GM23248 (cell line): ENCODE measurements around the gene MBOAT1. TPM values are rescaled to one million over a fixed set of nuclear protein-coding genes. Genes with fewer than 3 reads are reported as not detected.

ENCODE experiments used
- DNase-seq: peaks from one replicate; pipeline ENCODE4 v3.0.0-alpha.2; 2015
- H2AFZ ChIP-seq: fragments of 200-600 bp; sonication (generic); 2 replicates; pipeline ENCODE4 v1.6.1; 2016; ENCODE audit warnings: antibody characterized with exemption
- H3F3A ChIP-seq: fragments of 200-600 bp; sonication (generic); 2 replicates; pipeline ENCODE4 v1.6.1; 2016; ENCODE audit warnings: mild to moderate bottlenecking, antibody characterized with exemption, mixed run types; ENCODE audit not compliant: insufficient read depth
- H3K27ac ChIP-seq: fragments of 200-600 bp; sonication (generic); 2 replicates; pipeline ENCODE4 v1.5.1; 2016; ENCODE audit warnings: mild to moderate bottlenecking
- H3K27me3 ChIP-seq: fragments of 200-600 bp; sonication (generic); replicated peaks from 2 replicates; pipeline ENCODE4 v1.6.1; 2016; ENCODE audit warnings: mild to moderate bottlenecking; ENCODE audit not compliant: insufficient read depth
- H3K36me3 ChIP-seq: fragments of 200-600 bp; sonication (generic); 2 replicates; pipeline ENCODE4 v1.6.1; 2016; ENCODE audit warnings: low read depth, mild to moderate bottlenecking
- H3K4me1 ChIP-seq: fragments of 200-600 bp; sonication (generic); 2 replicates; pipeline ENCODE4 v1.6.1; 2016; ENCODE audit warnings: mild to moderate bottlenecking; ENCODE audit not compliant: insufficient read depth
- H3K4me2 ChIP-seq: fragments of 200-600 bp; sonication (generic); one replicate; pipeline ENCODE4 v1.6.1; 2016; ENCODE audit warnings: mild to moderate bottlenecking; ENCODE audit not compliant: unreplicated experiment
- H3K4me3 ChIP-seq: fragments of 200-600 bp; sonication (generic); 2 replicates; pipeline ENCODE4 v1.5.1; 2016; ENCODE audit warnings: mild to moderate bottlenecking
- H3K79me2 ChIP-seq: fragments of 200-600 bp; sonication (generic); 2 replicates; pipeline ENCODE4 v1.6.1; 2016; ENCODE audit warnings: mild to moderate bottlenecking; ENCODE audit not compliant: insufficient read depth
- H3K9ac ChIP-seq: fragments of 200-600 bp; sonication (generic); 2 replicates; pipeline ENCODE4 v1.6.1; 2016; ENCODE audit warnings: mild to moderate bottlenecking
- H3K9me2 ChIP-seq: fragments of 200-600 bp; sonication (generic); 2 replicates; pipeline ENCODE4 v1.6.1; 2016; ENCODE audit warnings: mixed run types, mild to moderate bottlenecking, moderate library complexity; ENCODE audit not compliant: insufficient read depth
- H3K9me3 ChIP-seq: fragments of 200-600 bp; sonication (generic); one replicate; pipeline ENCODE4 v1.6.1; 2017; ENCODE audit warnings: low read depth
- H4K20me1 ChIP-seq: fragments of 200-600 bp; sonication (generic); 2 replicates; pipeline ENCODE4 v1.6.0; 2016; ENCODE audit not compliant: insufficient read depth
- EZH2 ChIP-seq: fragments of 200-600 bp; sonication (generic); IDR thresholded peaks from 2 replicates; pipeline ENCODE4 v1.6.1; 2018; ENCODE audit warnings: antibody characterized with exemption, mild to moderate bottlenecking; ENCODE audit not compliant: insufficient read depth, poor library complexity, severe bottlenecking
- EZH2phosphoT487 ChIP-seq: fragments of 200-600 bp; sonication (generic); IDR thresholded peaks from 2 replicates; pipeline ENCODE4 v1.6.1; 2018; ENCODE audit warnings: antibody characterized with exemption, moderate library complexity, mild to moderate bottlenecking, low read depth; ENCODE audit not compliant: insufficient read depth
- WGBS, 2 experiments: methylation state at CpG; one replicate each; pipeline ENCODE4 v1.1.6; 2015 to 2017; ENCODE audit warnings: low lambda C conversion rate in 2 of 2, low coverage in 1 of 2; ENCODE audit errors: missing lambda C conversion rate in 2 of 2; 5-methylcytosine and 5-hydroxymethylcytosine counted together
- in situ Hi-C: fragments of 300-500 bp; cut with MboI; formaldehyde crosslinking; loops from 2 replicates; pipeline ENCODE4 v1.15.0; 2020
- polyA plus RNA-seq: library from polyadenylated mRNA; unstranded; fragments of >200 nt; fragmentation: Nextera tagmentation; extraction: Ambion mirVana; gene quantifications from 2 replicates; pipeline ENCODE4 v1.2.1, GENCODE V29; 2016
- total RNA-seq: library from RNA; depleted of rRNA; stranded (reverse); fragments of >200 nt; shearing (Covaris generic); gene quantifications from 2 replicates; pipeline ENCODE4 v1.2.3, GENCODE V29; 2014

Gene MBOAT1
- total and polyA plus RNA-seq, 2 experiments from 2014 or later, result 1.8 to 4.0 TPM

DNA sequence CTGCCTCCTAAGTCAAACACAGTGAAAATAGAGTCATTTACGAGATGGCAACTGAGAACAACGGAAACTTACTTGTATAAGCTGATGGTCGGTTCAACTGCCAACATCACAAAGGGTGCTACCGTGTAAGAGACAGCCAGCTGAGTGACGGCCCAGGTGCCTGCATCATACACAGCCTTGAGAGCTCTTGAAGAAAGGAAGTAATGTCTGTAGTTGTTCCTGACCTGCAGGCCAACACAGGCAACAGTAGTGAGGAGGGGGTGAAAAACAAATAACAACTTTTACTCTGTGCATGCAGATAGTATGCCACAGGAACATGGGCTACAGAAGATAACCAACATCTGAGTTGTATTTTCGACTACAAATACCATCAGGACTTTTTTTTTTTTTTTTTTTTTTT, 102.7 kb downstream of the MBOAT1 start:
- Histone ChIP-seq H3K27ac (no peak overlapping the region), H3K4me2 (no peak overlapping the region), H3K9me3 (no peaks in the 10 kb centered on the region), H3K9ac (no peak overlapping the region), H3K36me3 (no peaks in the 10 kb centered on the region), H2AFZ (no peak overlapping the region), H3K4me3 (no peak overlapping the region), H3K27me3 (no peaks in the 10 kb centered on the region), H3K79me2 (no peaks in the 10 kb centered on the region), H3F3A (no peaks in the 10 kb centered on the region), H3K9me2 (no peaks in the 10 kb centered on the region), H4K20me1 (no peaks in the 10 kb centered on the region), H3K4me1 (no peaks in the 10 kb centered on the region)
- TF ChIP-seq EZH2phosphoT487, result no peak
- no peak for TF ChIP-seq EZH2
- in situ Hi-C loops, result no loop called here
- DNase-seq, result no peak
- WGBS, 2 experiments, result 78 to 84% methylated on average over 6 of the region's 6 CpGs

GRCh38 chr6:20105838-20106237, 106.4 kb downstream of the MBOAT1 start:
- H3K36me3 ChIP-seq, result no peaks in the 10 kb centered on the region
- H3K9ac ChIP-seq, result no peak overlapping the region

GRCh38 chr6:20104696-20105095, 107.6 kb downstream of the MBOAT1 start:
- in situ Hi-C loops, result no loop called here
- no peak overlapping the region for H3K9ac ChIP-seq
- no peak overlapping the region for H3K27ac ChIP-seq
- no peaks in the 10 kb centered on the region for H4K20me1 ChIP-seq
- no peaks in the 10 kb centered on the region for H3K79me2 ChIP-seq
- H3K4me1 ChIP-seq, result no peaks in the 10 kb centered on the region
- no peak for DNase-seq
- no peak overlapping the region for H2AFZ ChIP-seq
- TF ChIP-seq EZH2 (no peak), EZH2phosphoT487 (no peak)
- H3K36me3 ChIP-seq, result no peaks in the 10 kb centered on the region
- no peaks in the 10 kb centered on the region for H3K9me2 ChIP-seq
- 71 to 74% methylated on average over 2 of the region's 2 CpGs for WGBS, 2 experiments
- no peaks in the 10 kb centered on the region for H3F3A ChIP-seq
- H3K4me2 ChIP-seq, result no peak overlapping the region
- no peak overlapping the region for H3K4me3 ChIP-seq
- no peaks in the 10 kb centered on the region for H3K9me3 ChIP-seq
- no peaks in the 10 kb centered on the region for H3K27me3 ChIP-seq

More at GRCh38 chr6:20105838-20106237, 106.4 kb downstream of the MBOAT1 start:
- Histone ChIP-seq H3K79me2 (no peaks in the 10 kb centered on the region), H3F3A (no peaks in the 10 kb centered on the region), H3K27me3 (no peaks in the 10 kb centered on the region), H3K4me3 (no peak overlapping the region), H2AFZ (no peak overlapping the region), H3K9me2 (no peaks in the 10 kb centered on the region), H3K4me1 (no peaks in the 10 kb centered on the region), H3K27ac (no peak overlapping the region), H3K4me2 (no peak overlapping the region), H3K9me3 (no peaks in the 10 kb centered on the region), H4K20me1 (no peaks in the 10 kb centered on the region)
- DNase-seq, result no peak
- 97 to 98% methylated on average over 4 of the region's 4 CpGs for WGBS, 2 experiments
- in situ Hi-C loops, result no loop called here
- no peak for TF ChIP-seq EZH2
- no peak for TF ChIP-seq EZH2phosphoT487

- no peaks in the 10 kb centered on the region for H3K36me3 ChIP-seq
- no peaks in the 10 kb centered on the region for H3K27me3 ChIP-seq
- H3K9ac ChIP-seq, result no peak overlapping the region
- no peak overlapping the region for H3K4me3 ChIP-seq
- no peak for DNase-seq
- 86 to 88% methylated on average over 8 of the region's 8 CpGs for WGBS, 2 experiments
- no peaks in the 10 kb centered on the region for H3K79me2 ChIP-seq
- H2AFZ ChIP-seq, result no peak overlapping the region
- H3K9me2 ChIP-seq, result no peaks in the 10 kb centered on the region
- H3K27ac ChIP-seq, result no peak overlapping the region
- no peaks in the 10 kb centered on the region for H3F3A ChIP-seq
- no peak overlapping the region for H3K4me2 ChIP-seq
- H3K4me1 ChIP-seq, result no peaks in the 10 kb centered on the region
- in situ Hi-C loops, result no loop called here
- TF ChIP-seq EZH2phosphoT487 (no peak), EZH2 (no peak)
- no peaks in the 10 kb centered on the region for H3K9me3 ChIP-seq
- no peaks in the 10 kb centered on the region for H4K20me1 ChIP-seq
These were observed 109.7 kb downstream of the MBOAT1 start for GRCh38 chr6:20102397-20103073.

GRCh38 chr6:20099156-20099555, 113.1 kb downstream of the MBOAT1 start:
- H3K4me2 ChIP-seq, result no peak overlapping the region
- H4K20me1 ChIP-seq, result no peaks in the 10 kb centered on the region
- H3K9me3 ChIP-seq, result no peaks in the 10 kb centered on the region
- no peak overlapping the region for H3K27ac ChIP-seq
- TF ChIP-seq EZH2, result no peak
- TF ChIP-seq EZH2phosphoT487, result no peak
- no peaks in the 10 kb centered on the region for H3K79me2 ChIP-seq
- no peaks in the 10 kb centered on the region for H3K27me3 ChIP-seq
- no peaks in the 10 kb centered on the region for H3F3A ChIP-seq
- no peak overlapping the region for H3K4me3 ChIP-seq
- no peaks in the 10 kb centered on the region for H3K36me3 ChIP-seq
- H3K9me2 ChIP-seq, result no peaks in the 10 kb centered on the region
- H3K4me1 ChIP-seq, result no peaks in the 10 kb centered on the region
- in situ Hi-C loops, result loop anchor here (10.0 kb wide), 2 partner anchors 186 to 426 kb away; no protein-coding TSS in a partner anchor
- no peak for DNase-seq
- 88 to 91% methylated on average over 5 of the region's 5 CpGs for WGBS, 2 experiments
- no peak overlapping the region for H2AFZ ChIP-seq
- no peak overlapping the region for H3K9ac ChIP-seq
